ENCODE measurements around the gene SCN1A. TPM values are rescaled to one million over a fixed set of nuclear protein-coding genes. Genes with fewer than 3 reads are reported as not detected.

The SCN1A gene
- total RNA-seq (2022; extraction: Qiagen RNA extraction; ENCODE audit: low read depth): not detected in 5 replicates

GRCh38 chr2:166127217-166128155 lies at the start of gene SCN1A:
TSS of gene SCN1A (minus strand) at chr2:166128020. CDS start at chr2:166073621, 54,399 bp downstream.

GRCh38 chr2:165953655-165954606 lies 173.9 kb downstream of the SCN1A start, which contains the start of gene TTC21B:
TSS of gene TTC21B (minus strand) at chr2:165953776. CDS start at chr2:165953705, 71 bp downstream.

Other genes with a start within 250 kb of the SCN1A start
- 3.0 to 5.6 TPM (median 5.2 TPM) in 5 replicates for gene TTC21B, start 174.2 kb downstream of the SCN1A start, total RNA-seq (2022; extraction: Qiagen RNA extraction; ENCODE audit: low read depth)
- 2.5 to 5.3 TPM (median 4.8 TPM) in 5 replicates for gene SCN9A, start 247.9 kb upstream of the SCN1A start, total RNA-seq (2022; extraction: Qiagen RNA extraction; ENCODE audit: low read depth)

Measured in A549 treated with ZK216348 at 1 μM for 4 hours (cell line).